SK-N-SH (cell line): ENCODE results near the gene EPB41L2. TPM values are rescaled to one million over a fixed set of nuclear protein-coding genes. Genes with fewer than 3 reads are reported as not detected.

Source experiments
- CTCF ChIA-PET: fragments of 300-600, 350-600 bp; formaldehyde crosslinking; extraction: SDS; loops from one replicate; lab custom pipeline; 2021; lab: Yijun Ruan, JAX
- POLR2A ChIA-PET: fragments of 350-600 bp; sonication (Branson Sonifier 250); formaldehyde crosslinking; extraction: SDS; loops from one replicate; lab custom pipeline; 2020; ENCODE audit warnings: antibody characterized with exemption, inconsistent platforms; lab: Yijun Ruan, JAX
- DNase-seq: peaks from one replicate; pipeline ENCODE4 v3.0.0; 2012
- H2AFZ ChIP-seq: fragments of 200-600 bp; sonication (generic); 2 replicates; pipeline ENCODE4 v1.8.1; 2016; ENCODE audit warnings: antibody characterized with exemption, mild to moderate bottlenecking, low read depth
- H3F3A ChIP-seq: fragments of 200-600 bp; sonication (generic); replicated peaks from 2 replicates; pipeline ENCODE3; 2016; ENCODE audit warnings: antibody characterized with exemption, mild to moderate bottlenecking; ENCODE audit not compliant: insufficient read depth
- H3K27ac ChIP-seq, 2 experiments: fragments of 200-500 bp in 1 of 2; fragments of 200-600 bp in 1 of 2; sonication (Bioruptor generic) in 1 of 2; sonication (generic), shearing (Covaris generic) in 1 of 2; 2 replicates each; pipeline versions ENCODE4 v1.5.1 to v1.6.1; 2014 to 2016; ENCODE audit warnings: low read depth in 2 of 2, inconsistent platforms in 1 of 2, low read length in 1 of 2, mild to moderate bottlenecking in 1 of 2, mixed read lengths in 1 of 2
- H3K27me3 ChIP-seq: fragments of 200-600 bp; sonication (generic), shearing (Covaris generic); 2 replicates; pipeline ENCODE4 v1.6.1; 2016; ENCODE audit warnings: mixed run types; ENCODE audit not compliant: insufficient read depth
- H3K36me3 ChIP-seq, 2 experiments: fragments of 200-500 bp in 1 of 2; fragments of 200-600 bp in 1 of 2; sonication (Bioruptor generic) in 1 of 2; sonication (generic) in 1 of 2; replicated peaks in 1 of 2; 2 replicates each; pipeline versions ENCODE3 to v1.5.1; 2014 to 2016; ENCODE audit warnings: low read length in 1 of 2, mild to moderate bottlenecking in 1 of 2; ENCODE audit not compliant: insufficient read depth in 2 of 2, control insufficient read depth in 1 of 2
- H3K4me1 ChIP-seq, 2 experiments: fragments of 200-500 bp in 1 of 2; fragments of 200-600 bp in 1 of 2; sonication (Bioruptor generic) in 1 of 2; sonication (generic), shearing (Covaris generic) in 1 of 2; 2 replicates each; pipeline versions ENCODE4 v1.5.1 to v1.6.1; 2014 to 2016; ENCODE audit warnings: low read depth in 1 of 2, low read length in 1 of 2, mixed run types in 1 of 2; ENCODE audit not compliant: insufficient read depth in 2 of 2, control insufficient read depth in 1 of 2
- H3K4me2 ChIP-seq: fragments of 200-600 bp; sonication (generic), shearing (Covaris generic); 2 replicates; pipeline ENCODE4 v1.6.1; 2017; ENCODE audit warnings: mixed run types
- H3K4me3 ChIP-seq, 2 experiments: fragments of 200-500 bp in 1 of 2; fragments of 200-600 bp in 1 of 2; sonication (Bioruptor generic) in 1 of 2; sonication (generic), shearing (Covaris generic) in 1 of 2; 2 replicates each; pipeline versions ENCODE4 v1.5.1 to v1.8.1; 2014 to 2016; ENCODE audit warnings: low read depth in 2 of 2, inconsistent platforms in 1 of 2, low read length in 1 of 2, mild to moderate bottlenecking in 1 of 2, mixed read lengths in 1 of 2, moderate library complexity in 1 of 2
- H3K79me2 ChIP-seq: fragments of 200-600 bp; sonication (generic); 2 replicates; pipeline ENCODE4 v1.8.1; 2017; ENCODE audit warnings: mild to moderate bottlenecking; ENCODE audit not compliant: insufficient read depth
- H3K9ac ChIP-seq: fragments of 200-600 bp; sonication (generic); 2 replicates; pipeline ENCODE4 v1.6.1; 2017; ENCODE audit warnings: mixed run types
- H3K9me2 ChIP-seq: fragments of 200-600 bp; sonication (generic); 2 replicates; pipeline ENCODE4 v1.6.1; 2017; ENCODE audit warnings: mixed run types
- H3K9me3 ChIP-seq: fragments of 200-600 bp; sonication (generic); 2 replicates; pipeline ENCODE4 v1.6.1; 2017; ENCODE audit warnings: mixed run types, mild to moderate bottlenecking, moderate library complexity
- H4K20me1 ChIP-seq: fragments of 200-600 bp; sonication (generic); 2 replicates; pipeline ENCODE4 v1.6.1; 2017; ENCODE audit warnings: mild to moderate bottlenecking, mixed run types; ENCODE audit not compliant: insufficient read depth
- CHD2 ChIP-seq: fragments of 150-350 bp; IDR thresholded peaks from 2 replicates; pipeline ENCODE4 v1.6.1; 2018; ENCODE audit warnings: low read length; ENCODE audit not compliant: partially characterized antibody
- EP300 ChIP-seq, 2 experiments: IDR thresholded peaks; 2 replicates each; pipeline versions ENCODE4 v1.4.0 to v1.6.1; 2012; ENCODE audit warnings: borderline replicate concordance in 1 of 2, low read depth in 1 of 2, low read length in 1 of 2
- FOSL2 ChIP-seq: IDR thresholded peaks from 2 replicates; pipeline ENCODE4 v1.4.0; 2012; ENCODE audit warnings: low read depth, mild to moderate bottlenecking, moderate library complexity, borderline replicate concordance
- FOXJ3 ChIP-seq: sonication (generic); formaldehyde crosslinking; IDR thresholded peaks from 2 replicates; pipeline ENCODE4 v1.5.1; 2020; ENCODE audit warnings: mild to moderate bottlenecking, missing genetic modification reagents
- MEF2A ChIP-seq: IDR thresholded peaks from 2 replicates; pipeline ENCODE4 v1.4.0; 2012; ENCODE audit warnings: low read depth, borderline replicate concordance
- NRF1 ChIP-seq: IDR thresholded peaks from 2 replicates; pipeline ENCODE4 v1.6.1; 2012; ENCODE audit warnings: low read depth, mild to moderate bottlenecking, low read length
- PBX3 ChIP-seq: IDR thresholded peaks from 2 replicates; pipeline ENCODE4; 2012
- RAD21 ChIP-seq: IDR thresholded peaks from 2 replicates; pipeline ENCODE4 v1.6.1; 2012; ENCODE audit warnings: mild to moderate bottlenecking, low read length
- RCOR1 ChIP-seq: fragments of 150-350 bp; IDR thresholded peaks from 2 replicates; pipeline ENCODE4 v1.6.1; 2017; ENCODE audit warnings: antibody characterized with exemption, low read length
- REST ChIP-seq: IDR thresholded peaks from 2 replicates; pipeline ENCODE4 v1.6.1; 2012; ENCODE audit warnings: mild to moderate bottlenecking, low read depth, low read length, moderate library complexity
- WGBS: methylation state at CpG from one replicate; pipeline ENCODE4 v1.1.6; 2017; ENCODE audit warnings: low lambda C conversion rate; 5-methylcytosine and 5-hydroxymethylcytosine counted together
- polyA plus RNA-seq, 3 experiments: library from polyadenylated mRNA; depleted of rRNA; stranded (reverse); fragments of >200 nt; gene quantifications; 2 replicates each; pipeline ENCODE4 v1.2.3, GENCODE V29; 2012
- TF ChIP-seq, protein P1 (sequence below): IDR thresholded peaks from 2 replicates; pipeline ENCODE4 v1.4.0; 2012; ENCODE audit warnings: low read depth, borderline replicate concordance

The EPB41L2 gene
- polyA plus RNA-seq, 1 of the 3 experiments (the other 2 are of a cell fraction) = 1.4 TPM

- TF ChIP-seq REST (no peak), CHD2 (no peak), FOXJ3 (CRISPR knock-in tag) (no peak), MEF2A (no peak)
Measured at GRCh38 chr6:130849594-130849993, 213.5 kb downstream of the EPB41L2 start (continued).

GRCh38 chr6:130848945-130849344 lies 214.1 kb downstream of the EPB41L2 start:
- DNase-seq = no peak
- Histone ChIP-seq H3K4me3 (no peak overlapping the region), H3K9ac (no peak overlapping the region), H3K9me2 (no peaks in the 10 kb centered on the region), H3F3A (peaks cover under 1% of the 10 kb centered on the region), H3K27me3 (no peaks in the 10 kb centered on the region), H3K79me2 (no peaks in the 10 kb centered on the region), H3K9me3 (no peaks in the 10 kb centered on the region), H3K4me1 (peaks cover 0 to 6% of the 10 kb centered on the region in 2 experiments; a peak in 1 of 4 replicates), H3K27ac (no peak overlapping the region), H3K4me2 (no peak overlapping the region), H2AFZ (no peak overlapping the region), H3K36me3 (no peaks in the 10 kb centered on the region), H4K20me1 (no peaks in the 10 kb centered on the region)
- CTCF ChIA-PET = no interaction called here
- WGBS = 28% methylated on average over 2 of the region's 2 CpGs
- TF ChIP-seq, protein P1, sequence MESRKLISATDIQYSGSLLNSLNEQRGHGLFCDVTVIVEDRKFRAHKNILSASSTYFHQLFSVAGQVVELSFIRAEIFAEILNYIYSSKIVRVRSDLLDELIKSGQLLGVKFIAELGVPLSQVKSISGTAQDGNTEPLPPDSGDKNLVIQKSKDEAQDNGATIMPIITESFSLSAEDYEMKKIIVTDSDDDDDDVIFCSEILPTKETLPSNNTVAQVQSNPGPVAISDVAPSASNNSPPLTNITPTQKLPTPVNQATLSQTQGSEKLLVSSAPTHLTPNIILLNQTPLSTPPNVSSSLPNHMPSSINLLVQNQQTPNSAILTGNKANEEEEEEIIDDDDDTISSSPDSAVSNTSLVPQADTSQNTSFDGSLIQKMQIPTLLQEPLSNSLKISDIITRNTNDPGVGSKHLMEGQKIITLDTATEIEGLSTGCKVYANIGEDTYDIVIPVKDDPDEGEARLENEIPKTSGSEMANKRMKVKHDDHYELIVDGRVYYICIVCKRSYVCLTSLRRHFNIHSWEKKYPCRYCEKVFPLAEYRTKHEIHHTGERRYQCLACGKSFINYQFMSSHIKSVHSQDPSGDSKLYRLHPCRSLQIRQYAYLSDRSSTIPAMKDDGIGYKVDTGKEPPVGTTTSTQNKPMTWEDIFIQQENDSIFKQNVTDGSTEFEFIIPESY = no peak
- TF ChIP-seq PBX3 = no peak
- TF ChIP-seq RAD21 = no peak
- no peak for TF ChIP-seq FOSL2
- no peak for TF ChIP-seq REST
- no peak for TF ChIP-seq NRF1
- TF ChIP-seq EP300 (IDR thresholded peaks at IDR 0.05; ENCODE audit: borderline replicate concordance in 1 of 2, low read depth in 1 of 2, low read length in 1 of 2) = no peak
- TF ChIP-seq RCOR1 = no peak
- no peak for TF ChIP-seq CHD2
- POLR2A ChIA-PET = no interaction called here
